GM19240 (cell line): ENCODE results near the gene NAMPT.

Experiments
- DNase-seq: peaks from one replicate; pipeline ENCODE4 v3.0.0; 2011; ENCODE audit warnings: low spot score; ENCODE audit not compliant: insufficient read length

Gene NAMPT

DNA sequence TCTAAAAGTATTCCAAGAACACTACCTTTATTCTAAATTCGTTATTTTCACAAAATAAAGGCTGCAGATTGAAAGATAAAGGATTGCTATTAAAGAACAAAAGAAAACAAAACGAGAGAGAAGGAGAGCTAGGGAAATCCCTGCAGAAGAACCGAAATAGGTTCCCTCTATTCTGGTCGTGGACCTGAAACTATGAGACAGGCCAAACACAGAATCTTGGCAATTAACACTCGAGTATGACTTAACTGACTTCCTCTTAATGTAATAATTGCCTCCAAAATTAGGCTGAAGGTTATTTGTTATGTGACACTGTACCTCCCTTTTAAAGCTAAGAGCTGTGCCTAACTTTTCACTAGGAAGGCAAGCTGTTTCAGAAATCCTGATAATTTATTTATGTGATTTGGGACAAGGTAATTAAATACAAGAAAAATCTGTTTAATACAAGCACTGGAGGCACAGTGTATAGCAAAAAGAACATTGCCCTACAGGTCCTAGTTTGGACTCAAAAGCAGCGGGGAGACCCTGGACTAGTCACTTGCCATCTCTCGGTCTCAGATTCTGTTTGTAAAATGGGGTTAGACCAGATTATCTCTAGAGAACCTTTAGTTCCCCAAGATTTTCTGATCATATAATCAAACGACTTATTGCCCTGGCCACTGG lies 11.6 kb downstream of the NAMPT start:
- DNase-seq: no peak

DNA sequence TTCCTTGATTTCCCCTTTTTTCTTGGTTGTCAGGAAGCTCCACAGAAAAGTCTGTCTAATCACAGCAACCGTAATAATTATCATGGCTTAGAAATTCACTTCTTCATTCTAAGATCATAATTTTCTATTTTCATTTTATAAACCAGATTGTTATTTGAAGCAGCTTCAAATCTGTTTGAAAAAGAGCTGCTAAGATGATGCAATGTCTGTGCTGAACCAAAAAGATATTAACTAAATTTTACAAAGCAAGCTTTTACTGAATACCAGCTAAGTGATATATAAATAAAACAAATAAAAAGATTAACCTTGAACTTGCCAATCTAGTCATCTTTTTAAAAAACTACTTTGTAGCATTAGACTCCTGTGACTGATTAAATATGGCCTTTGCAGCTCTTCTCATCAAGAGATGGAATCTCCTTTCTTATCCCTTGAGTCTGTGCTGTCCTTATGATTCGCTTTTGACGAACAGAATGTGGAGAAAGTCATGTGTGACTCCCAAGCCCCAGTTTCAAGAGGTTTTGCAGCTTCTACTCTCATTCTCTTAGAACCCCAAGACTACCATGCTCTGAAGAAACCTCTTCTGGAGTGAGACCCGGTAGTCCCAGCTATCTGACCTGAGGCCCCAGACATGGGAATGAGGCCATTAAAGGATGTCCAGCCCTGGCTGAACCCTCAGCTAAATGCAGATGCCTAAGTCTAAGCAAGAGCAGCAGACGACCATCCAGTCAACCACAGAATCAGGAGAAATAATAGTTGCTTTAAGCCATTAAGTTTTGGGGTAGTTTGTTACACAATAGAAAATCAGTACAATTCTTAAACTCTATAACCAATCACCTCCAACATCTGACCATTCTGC lies 14.4 kb downstream of the NAMPT start:
- DNase-seq: no peak

DNA sequence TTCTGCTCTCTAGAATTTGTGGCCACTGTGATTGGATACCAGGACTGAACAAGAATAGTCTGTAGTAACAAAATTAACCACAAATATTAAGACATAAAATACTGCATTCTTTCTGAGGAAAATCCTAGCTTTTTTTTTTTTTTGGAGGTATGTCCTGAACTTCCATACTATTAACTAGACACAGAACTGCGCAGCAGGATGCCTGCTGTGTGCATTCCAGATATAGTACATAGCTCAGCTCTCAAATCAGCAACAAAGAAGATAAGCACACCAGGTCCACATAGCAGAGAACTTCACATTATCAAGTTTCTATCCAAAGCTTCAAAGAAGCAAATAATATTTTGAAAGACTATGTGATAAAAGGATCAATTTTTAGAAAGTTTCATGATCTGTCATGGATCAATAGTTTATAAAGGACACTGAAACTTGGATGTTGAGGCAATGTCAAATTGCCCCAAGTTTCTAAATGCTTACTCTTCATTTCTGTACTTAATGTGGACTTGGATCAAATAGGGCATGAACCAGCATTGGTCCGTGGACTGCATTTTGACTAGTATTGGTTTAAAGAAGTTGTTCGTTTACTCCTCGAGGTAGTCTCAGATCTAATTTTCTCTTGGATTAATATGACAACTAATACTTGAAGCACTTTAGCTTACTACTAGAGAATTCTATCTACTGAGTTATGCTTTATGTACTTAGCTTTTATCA lies 15.4 kb downstream of the NAMPT start:
- DNase-seq: no peak

DNA sequence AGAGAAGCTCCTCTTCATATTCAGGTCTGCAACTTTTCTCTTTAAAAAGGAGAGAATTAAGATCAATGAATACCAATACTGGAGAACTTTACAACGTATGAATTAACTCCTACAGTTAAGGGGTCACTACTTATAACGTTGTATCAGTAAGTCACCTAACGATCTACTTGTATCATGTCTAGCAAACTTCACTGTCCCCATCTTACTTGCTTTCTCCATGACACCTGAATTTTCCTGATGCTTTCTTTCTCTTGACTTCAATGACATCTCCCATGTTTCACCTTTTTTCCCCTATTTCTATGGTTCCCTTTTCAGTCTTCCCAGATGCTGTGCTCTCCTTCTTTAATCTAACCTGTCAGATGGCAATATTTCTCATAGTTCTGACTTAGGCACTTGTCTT lies 19.6 kb downstream of the NAMPT start:
- DNase-seq: no peak

DNA sequence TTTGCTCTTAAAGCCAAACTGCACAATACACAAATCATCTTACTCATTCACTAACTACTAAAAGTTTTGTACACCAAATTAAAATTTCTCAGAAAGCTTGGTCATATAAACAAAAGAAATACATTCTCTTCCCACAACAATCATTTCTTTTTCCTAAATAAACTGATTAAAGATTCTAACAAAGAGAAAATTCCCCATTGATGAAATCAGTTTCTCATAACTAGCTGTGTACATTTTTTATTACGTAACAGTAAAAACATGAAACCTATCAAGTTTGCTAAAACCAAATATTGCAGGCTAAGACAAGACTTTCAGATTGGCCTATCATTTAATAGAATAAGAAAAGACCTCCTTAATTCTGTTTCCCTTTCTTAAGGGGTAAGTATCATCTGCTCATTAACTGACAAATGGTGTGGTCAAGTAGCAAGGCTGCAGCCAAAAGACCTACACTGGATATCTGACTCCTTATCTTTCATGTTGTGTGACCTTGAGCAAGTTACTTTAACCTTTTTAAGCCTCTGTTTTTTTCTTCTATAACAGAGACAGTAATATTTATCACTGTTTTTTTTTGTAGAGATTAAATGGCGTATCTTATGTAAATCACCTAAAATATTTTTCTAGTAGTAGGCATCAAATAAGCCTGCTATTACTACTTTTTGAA lies 22.4 kb downstream of the NAMPT start:
- DNase-seq: no peak

DNA sequence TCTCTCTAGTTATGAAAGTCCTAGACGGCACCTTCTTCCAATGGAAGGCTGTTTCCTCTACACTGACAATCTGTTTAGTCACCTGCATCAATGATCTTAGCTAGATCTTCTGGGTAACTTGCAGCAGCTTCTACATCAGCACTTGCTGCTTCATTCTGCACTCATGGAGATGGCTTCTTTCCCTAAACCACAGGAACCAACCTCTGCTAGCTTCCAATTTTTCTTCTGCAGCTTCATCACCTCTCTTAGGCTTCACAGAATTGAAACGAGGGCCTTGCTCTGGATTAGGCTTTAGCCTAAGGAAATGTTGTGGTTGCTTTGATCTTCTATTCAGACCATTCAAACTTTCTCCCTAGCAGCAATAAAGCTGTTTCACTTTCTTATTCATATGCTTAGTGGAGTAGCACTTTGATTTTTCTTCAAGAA lies 24.6 kb downstream of the NAMPT start:
- DNase-seq: no peak

DNA sequence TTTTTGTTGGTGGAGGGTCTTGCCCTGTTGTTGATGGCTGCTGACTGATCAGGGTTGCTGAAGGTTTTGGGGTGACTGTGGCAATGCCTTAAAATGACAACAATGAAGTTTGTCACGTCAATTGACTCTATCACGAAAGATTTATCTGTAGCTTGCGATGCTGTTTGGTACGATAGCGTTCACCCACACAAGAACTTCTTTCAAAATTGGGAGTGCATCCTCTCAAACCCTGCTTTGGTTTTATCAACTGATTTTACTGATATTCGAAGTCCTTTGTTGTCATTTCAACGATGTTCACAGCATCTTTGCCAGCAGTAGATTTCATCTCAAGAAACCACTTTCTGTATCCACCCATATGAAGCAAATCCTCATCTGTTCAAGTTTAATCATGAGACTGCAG lies 26.0 kb downstream of the NAMPT start:
- DNase-seq: no peak

DNA sequence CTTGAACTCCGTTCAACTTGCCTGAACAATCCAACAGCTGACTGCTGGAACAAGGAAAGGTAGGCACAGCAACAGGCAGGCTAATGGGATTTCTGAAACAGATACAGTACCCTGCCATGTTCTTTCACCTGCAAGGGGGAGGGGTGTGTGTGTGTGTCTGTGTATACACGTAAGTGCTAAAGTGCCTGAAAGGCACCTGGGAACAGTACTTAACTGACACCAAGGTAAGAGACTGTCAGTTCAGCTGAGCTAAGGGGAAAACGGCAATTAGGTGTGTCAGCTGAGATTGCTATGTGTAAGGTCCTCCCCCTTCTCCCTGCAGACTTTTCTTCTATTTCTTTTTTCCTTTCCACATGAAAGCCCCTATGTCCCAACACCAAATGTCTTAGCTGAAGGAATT lies 27.0 kb downstream of the NAMPT start:
- no peak for DNase-seq

DNA sequence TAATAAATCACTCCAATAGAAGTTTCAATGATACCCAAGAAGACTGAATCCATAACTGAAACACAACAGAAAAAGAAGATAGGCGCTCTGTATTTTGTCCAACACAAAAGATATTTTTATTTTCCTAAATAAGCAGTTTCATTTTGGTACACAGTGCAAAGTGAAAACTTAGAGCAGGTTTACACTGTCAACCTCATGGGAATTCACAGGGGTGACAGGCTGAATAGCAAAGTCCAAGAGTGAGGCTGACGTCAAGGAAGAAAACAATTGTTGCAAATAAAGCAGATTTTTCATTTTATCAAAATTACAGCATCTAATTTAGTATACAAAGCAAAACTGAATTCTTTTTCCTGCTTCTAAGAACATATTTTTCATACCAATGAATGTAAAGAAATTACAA lies 28.6 kb downstream of the NAMPT start:
- no peak for DNase-seq

DNA sequence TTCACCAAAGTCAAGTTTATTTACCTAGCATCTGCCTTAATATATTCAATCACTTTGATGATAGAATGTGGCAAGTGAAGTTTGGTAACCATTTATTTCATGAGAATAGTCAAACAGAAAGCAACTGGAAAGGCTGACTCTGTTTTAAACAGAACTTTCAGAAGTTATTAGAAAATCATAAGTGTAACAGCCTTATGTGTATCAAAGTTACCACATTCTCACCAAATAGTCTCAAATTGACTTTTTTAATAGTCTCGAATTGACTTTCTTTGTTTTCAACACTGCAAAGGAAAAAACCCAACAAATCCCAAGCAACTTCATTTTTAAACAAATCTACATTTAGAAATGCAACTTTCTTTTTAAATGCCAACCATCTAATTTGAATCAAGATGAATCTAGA lies 29.5 kb downstream of the NAMPT start:
- DNase-seq: no peak

DNA sequence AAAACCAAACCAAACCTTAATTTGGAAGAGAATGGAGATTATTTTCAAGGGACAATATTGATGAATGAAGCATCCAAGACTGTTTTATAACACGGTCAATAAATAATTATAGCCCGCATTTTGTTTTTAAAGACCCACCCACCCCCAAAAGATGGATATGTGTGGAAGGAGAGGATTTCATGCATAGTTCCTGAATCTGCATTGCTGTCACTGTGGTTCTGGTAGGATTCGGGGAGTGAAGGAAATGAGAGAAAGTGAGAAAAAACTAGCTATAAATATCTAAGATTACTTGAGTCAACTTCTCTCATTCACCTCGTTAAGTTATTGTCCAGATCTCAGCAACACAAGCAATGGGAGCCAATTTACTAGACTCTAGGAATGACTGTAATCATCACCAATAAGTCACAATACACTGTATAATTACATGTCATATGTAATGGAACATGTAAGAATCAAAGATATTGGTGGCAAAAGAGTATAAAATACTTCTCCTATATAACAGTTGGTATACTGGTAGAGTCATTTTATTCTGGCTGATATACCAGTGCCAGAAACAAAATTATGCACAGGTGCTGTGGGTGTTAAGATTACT lies 30.2 kb downstream of the NAMPT start:
- DNase-seq: no peak

DNA sequence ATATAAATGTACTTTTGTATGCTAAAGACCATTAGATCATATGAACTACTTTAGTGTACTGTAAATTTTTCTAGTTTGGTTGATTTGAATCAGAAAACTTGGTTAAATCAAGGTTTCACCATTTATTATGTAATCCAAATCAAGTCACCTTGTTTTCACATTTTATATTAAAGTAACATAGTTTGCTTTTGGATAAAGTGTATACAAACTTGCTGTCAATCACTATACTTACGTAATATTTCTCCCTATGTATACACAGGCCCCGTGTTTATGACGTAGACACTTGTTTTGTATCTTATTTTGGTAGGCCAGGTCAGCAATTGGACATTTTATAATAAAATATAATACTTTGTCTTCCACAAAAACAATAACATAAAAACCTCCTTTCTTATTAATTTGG lies 32.2 kb downstream of the NAMPT start:
- DNase-seq: no peak

DNA sequence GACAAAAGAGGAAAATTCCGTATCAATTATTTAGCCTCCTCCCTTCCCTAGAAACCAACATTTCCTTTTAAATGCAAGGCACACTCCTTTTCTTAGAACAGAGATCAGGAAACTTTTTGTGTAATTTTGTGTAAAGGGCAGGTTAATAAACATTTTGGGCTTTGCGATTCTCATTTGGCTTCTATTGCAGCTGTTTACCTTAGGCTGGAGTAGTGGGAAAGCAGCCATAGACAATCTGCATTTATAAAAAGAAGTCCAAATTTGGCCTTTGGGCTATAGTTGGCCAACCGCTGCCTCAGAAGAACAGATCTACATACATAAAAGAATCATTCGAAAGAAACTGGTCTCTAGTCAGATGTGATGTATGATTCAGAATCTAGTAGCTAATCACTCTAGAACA lies 35.3 kb downstream of the NAMPT start:
- DNase-seq: no peak

DNA sequence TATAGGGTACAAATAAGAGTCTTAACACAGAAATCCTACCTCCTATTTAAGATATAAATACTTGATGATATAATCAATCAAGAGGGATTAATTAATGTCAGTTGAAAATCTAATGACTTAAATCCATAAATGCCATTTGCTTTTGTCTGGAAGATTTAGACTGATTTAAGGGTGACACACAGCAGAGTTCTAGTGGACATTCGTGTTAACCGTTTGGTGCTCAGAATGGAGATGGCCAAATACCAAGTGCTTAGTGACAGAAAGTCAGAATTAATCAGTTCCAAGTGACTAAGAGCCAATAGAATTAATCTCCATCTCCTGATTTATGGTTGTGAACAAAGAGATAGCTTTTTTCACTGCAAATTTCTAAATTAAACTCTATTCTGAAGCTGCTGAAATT lies 36.2 kb downstream of the NAMPT start:
- DNase-seq: no peak

DNA sequence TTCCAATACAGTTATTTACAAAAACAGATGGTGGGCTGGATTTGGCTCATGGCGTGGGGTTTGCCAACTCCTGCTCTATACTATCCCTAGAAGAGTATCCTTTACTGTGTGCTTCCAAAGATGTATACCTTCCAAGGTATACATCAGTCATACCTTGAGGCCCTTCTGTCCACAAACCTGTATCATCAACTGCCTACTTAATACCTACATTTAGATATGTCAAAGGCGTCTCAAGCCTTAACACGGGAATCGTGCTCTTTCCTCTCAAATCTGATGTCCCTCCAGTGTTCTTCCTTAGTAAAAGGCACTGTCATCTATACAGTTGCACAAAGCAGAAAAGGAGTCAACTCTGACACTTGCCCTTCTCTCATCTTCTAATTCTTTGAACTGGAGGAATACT lies 36.9 kb downstream of the NAMPT start:
- no peak for DNase-seq

DNA sequence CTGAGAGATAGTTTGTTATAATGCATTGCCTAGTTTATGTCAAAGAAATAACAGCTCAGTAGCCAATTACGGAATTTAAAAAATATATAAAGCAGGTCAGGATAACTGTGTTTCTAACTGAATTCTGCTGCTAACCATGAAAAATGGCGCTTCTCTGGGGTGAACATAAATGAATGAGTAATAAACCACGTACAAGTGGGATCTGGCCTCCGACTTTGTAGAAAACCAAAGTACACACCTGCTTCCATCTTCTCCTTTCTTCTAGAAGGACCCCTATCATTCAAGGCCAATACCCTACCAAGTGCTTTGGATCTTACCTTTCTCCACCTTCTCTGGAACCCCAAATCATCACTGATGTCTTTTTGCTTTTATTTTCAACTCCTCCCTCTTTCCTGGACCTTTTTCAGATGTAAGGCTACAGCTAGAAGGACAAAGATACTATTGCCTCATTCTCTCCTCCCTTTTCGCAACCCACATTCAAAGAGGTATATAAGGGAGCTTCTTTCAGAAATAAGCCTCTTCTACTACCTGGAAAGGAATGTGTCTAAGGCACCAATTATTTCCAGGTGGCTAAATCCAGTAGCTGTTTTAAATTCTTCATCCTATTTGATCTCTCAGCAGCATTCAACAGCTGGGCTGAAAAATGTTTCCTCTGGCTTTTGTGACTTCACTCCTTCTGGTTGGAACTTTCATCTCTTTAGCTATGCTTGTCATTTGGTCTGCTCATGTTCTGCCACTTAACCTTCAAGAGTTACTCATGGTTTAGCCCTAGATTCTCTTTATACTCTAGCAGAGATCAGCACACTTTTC lies 37.7 kb downstream of the NAMPT start:
- DNase-seq: no peak

DNA sequence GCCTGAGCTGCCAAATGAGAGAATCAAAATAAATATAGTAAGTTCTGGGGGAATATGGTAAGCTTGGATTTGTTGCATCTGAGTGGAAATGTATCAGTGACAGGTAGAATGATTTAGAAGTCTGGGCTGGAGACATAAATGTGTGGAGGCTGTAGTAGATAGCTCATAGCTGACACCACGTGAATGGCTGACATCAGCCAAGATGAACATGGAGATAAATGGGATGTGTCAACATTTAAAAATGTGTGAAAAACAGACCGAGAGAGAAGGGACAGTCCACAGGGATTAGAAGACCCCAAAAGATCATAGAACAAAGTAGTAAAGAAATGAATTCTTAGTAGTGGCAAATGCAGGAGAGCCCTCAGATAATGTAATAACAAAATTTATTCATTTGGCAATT lies 40.9 kb downstream of the NAMPT start:
- no peak for DNase-seq

DNA sequence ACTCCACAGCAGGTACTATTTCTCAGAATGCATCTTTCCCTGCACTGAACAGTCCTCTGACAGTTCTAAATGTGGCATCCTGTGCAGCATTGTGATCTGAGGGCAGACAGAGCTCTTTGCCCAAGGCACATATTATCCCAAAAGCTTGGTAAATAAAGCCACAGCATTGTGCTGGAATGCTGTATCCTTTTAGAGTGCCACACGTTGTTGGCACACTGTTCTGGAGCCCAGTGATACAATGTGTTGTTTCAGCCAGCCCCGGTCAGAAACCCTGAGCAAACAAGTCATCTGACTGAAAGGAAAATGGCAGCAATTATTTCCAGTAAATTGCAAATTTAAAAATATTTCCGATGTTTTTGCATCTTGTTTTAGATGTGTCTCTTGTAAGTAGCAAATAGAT lies 45.4 kb downstream of the NAMPT start:
- no peak for DNase-seq

DNA sequence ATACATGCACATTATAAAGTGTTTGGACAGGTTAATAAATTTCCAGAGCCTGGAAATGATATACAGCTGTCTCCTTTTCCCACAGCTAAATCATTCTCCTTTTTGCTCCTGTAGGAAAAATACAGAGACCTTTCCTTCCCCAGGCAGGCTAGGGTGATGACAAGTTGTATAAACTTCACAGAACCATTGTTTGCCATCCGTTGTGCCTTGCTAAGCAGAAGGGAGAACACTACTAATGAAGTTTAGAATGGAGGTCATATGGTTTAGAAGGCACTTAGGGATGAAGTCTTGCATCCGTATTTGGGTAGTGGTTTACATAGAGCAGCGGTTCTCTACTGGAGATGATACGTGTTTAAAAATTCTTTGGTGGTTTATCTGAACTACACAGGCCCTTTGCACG lies 46.0 kb downstream of the NAMPT start:
- DNase-seq: no peak

DNA sequence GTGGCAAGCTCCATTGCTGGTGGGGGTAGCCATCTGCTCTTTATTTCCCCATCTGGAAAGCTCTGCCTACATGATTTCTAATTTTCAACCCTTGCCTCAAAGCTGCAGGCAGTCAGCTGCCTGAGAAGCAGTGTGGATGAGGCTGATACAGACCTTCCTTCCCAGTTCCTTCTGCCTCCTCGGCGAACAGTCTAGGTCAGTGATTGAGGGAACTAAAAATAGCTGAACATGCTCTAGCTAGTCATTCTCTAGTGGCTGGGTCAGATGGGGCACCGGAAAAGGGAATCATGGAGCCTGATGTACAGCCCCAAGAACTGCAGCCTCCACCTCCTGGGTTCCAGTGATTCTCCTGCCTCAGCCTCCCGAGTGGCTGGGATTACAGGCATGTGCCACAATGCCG lies 48.7 kb downstream of the NAMPT start:
- no peak for DNase-seq

DNA sequence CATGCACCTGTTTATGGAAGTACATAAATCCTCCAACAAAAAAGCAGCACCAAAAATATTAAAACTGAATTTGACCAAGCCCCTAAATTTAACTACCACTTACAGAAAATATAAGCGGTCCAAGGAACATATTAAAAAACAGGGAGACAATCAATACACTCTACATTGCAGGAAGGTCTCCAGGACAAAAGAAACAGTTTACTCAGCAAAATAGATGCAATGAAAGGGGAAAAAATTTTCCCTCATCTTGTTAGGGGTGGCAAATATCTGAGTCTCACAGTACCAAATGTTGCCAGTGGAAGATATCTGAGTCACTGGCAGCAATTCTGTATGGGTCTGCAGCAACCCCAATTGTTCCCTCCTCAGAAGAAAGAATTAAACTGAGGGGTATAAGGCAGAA lies 50.4 kb downstream of the NAMPT start:
- DNase-seq: no peak
